Measurements from ENCODE around the gene MAGIX.

DNA sequence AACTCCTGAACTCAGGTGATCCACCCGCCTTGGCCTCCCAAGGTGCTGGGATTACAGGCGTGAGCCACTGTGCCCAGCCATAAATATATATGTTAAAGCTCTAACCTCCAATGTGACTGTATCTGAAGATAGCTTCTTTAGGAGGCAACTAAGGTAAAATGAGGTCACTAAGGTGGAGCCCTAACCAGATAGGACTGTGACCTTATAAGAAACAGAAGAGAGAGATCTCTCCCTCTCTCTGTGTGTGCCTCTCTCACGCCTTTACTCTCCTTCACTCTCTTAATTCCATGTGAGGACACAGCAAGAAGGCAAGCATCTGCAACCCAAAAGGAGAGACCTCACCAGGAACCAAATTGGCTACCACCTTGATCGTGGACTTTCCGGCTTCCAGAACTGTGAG is 926 bp upstream of the MAGIX start:
- TF ChIP-seq, protein P1, sequence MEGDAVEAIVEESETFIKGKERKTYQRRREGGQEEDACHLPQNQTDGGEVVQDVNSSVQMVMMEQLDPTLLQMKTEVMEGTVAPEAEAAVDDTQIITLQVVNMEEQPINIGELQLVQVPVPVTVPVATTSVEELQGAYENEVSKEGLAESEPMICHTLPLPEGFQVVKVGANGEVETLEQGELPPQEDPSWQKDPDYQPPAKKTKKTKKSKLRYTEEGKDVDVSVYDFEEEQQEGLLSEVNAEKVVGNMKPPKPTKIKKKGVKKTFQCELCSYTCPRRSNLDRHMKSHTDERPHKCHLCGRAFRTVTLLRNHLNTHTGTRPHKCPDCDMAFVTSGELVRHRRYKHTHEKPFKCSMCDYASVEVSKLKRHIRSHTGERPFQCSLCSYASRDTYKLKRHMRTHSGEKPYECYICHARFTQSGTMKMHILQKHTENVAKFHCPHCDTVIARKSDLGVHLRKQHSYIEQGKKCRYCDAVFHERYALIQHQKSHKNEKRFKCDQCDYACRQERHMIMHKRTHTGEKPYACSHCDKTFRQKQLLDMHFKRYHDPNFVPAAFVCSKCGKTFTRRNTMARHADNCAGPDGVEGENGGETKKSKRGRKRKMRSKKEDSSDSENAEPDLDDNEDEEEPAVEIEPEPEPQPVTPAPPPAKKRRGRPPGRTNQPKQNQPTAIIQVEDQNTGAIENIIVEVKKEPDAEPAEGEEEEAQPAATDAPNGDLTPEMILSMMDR (IDR thresholded peaks at IDR 0.05) = no peak
- no peak for TF ChIP-seq POLR2AphosphoS5 (IDR thresholded peaks at IDR 0.05)
